Raji (cell line): ENCODE results near the gene GKN2.

ENCODE experiments used
- POLR2A ChIP-seq: IDR thresholded peaks from 2 replicates; pipeline ENCODE4 v1.6.1; 2011; ENCODE audit warnings: low read depth, low read length, control low read depth; ENCODE audit not compliant: insufficient read depth

Gene GKN2

DNA sequence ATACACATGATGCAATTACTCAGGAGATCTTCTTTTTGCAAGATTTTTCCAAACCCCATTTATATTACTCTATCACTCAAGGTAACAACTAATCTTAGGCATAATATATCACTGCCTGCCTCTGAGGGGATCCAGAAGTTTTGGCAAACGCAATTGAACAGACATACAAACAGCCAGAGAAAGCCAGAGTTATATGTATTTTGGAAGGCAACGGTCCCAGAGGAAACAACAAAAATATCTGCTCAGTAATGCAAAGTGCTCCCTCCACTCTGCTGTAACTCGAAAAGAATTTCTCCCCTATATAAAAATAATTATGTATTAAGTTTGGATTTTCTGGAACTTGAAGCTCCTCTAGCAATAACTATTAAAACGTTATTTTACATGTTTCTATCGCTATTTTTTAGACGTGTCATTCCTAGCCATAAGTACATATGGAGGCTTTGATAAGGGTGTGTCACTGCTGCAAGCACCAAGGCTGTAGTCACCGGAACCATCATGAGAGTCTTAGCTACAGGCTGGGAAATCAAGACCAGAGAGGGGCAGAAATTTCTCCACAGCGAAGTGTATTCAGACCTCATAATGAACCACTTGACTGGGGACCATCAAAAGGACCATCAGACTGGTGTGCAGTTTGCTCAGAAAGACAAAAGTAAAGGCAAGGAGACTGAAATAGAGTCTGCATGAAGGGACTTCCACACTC lies 18.0 kb upstream of the GKN2 start:
- TF ChIP-seq POLR2A = no peak

DNA sequence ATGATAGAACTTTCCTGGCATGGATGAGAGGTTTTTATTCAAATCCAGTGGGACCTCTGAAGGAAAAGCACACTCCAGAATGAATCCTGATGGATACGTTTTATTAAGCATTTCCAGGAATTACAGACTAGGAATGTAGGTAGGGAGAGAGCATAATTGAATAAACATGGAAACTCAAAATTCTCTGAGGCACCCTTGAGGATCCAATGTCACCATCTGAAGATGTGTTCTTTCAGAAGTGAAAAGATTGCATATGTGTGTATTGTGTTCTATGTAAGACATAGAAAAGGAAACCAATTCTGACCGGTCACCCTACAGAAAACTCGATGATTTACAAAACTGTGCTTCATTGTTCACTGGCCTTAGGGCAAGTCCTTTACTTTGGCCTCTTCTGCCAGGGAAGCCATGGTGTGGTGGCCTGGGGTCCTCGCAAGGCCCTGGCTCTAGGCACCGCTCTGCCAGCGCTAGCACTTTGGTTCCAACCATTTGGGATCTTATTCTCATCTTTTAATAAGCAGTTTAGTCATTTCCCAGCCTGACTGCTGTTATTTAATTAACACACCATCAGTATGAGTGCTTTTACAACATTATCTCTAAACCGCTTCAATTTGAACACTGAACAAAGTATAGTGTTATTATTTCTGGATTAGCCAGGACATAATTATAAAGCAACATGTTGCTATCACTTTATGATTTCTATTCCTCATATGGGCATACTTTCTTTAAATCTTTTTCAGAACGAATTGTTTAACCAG lies 17.2 kb upstream of the GKN2 start:
- no peak for TF ChIP-seq POLR2A

GRCh38 chr2:68968221-68968620 lies 15.5 kb upstream of the GKN2 start:
- TF ChIP-seq POLR2A = no peak

- TF ChIP-seq POLR2A = no peak
Observed at GRCh38 chr2:68964282-68964681, 11.6 kb upstream of the GKN2 start.

- TF ChIP-seq POLR2A = no peak
Observed at GRCh38 chr2:68961380-68961779, 8.7 kb upstream of the GKN2 start.

DNA sequence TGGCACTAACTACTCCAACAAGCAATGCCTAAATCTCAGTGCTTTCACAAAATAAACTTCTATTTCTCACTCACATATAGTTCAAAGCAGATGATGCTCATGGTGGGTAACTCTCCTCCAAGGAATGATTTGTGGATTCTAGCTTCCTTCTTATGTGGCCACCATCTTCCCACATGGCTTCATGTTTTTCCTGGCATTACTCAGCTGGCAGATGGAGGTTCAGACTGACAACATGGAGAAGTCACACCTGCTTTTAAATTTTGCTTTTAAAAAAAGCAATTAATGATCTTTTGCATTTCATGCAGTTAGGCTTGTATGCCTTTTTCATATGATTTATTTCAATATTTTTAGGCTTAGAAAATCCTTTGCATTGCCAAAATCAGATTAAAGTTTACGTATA lies 6.3 kb upstream of the GKN2 start:
- TF ChIP-seq POLR2A = no peak

DNA sequence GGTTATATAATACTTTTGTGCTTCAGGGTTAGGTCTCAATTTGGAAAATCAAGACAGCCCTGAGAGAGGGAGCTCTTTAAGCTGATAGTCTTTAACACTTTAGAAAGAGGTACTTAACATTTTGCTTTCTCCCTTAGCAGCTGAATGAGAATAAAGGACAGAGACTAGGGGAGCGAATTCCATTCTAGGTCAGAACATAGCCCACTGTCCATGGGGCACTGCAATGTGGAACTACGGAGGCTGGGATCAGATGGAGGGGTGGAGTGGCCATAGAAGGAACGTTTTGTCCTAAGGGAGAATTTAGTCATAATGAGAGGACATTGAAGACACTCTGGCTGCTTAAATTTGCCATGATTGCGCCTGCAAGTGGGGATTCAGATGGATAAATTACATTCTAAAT lies 794 bp downstream of the GKN2 start:
- TF ChIP-seq POLR2A = no peak

GRCh38 chr2:68948710-68949109 lies 4.0 kb downstream of the GKN2 start:
- no peak for TF ChIP-seq POLR2A

- TF ChIP-seq POLR2A = no peak
Observed at GRCh38 chr2:68946117-68946516, 6.6 kb downstream of the GKN2 start.

GRCh38 chr2:68943581-68944568 lies 8.8 kb downstream of the GKN2 start:
- no peak for TF ChIP-seq POLR2A

DNA sequence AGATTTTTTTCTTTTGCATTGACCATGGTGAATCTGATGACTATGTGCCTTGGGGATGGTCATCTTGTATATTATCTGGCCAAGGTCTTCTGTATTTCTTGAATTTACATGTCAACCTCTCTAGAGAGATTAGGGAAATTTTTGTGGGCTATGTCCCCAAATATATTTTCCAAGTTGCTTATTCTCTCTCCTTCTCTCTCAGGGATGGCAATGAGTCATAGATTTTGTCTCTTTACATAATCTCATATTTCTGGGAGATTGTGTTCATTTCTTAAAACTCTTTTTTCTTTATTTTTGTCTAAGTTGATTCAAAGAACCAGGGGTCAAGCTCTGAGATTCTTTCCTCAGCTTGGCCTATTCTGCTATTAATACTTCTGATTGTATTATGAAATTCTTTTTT lies 9.9 kb downstream of the GKN2 start:
- no peak for TF ChIP-seq POLR2A

GRCh38 chr2:68940369-68940768 lies 12.3 kb downstream of the GKN2 start:
- TF ChIP-seq POLR2A = no peak

DNA sequence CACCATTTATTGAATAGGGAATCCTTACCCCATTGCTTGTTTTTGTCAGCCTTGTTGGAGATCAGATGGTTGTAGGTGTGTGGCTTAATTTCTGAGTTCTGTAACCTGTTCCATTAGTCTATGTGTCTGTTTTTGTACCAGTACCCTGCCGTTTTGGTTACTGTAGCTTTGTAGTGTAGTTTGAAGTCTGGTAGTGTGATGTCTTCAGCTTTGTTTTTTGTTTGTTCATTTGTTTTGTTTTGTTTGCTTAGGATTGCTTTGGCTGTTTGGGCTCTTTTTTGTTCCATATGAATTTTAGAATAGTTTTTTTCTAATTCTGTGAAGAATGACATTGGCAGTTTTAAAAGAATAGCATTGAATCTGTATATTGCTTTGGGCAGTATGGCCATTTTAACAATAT lies 12.7 kb downstream of the GKN2 start:
- TF ChIP-seq POLR2A = no peak

DNA sequence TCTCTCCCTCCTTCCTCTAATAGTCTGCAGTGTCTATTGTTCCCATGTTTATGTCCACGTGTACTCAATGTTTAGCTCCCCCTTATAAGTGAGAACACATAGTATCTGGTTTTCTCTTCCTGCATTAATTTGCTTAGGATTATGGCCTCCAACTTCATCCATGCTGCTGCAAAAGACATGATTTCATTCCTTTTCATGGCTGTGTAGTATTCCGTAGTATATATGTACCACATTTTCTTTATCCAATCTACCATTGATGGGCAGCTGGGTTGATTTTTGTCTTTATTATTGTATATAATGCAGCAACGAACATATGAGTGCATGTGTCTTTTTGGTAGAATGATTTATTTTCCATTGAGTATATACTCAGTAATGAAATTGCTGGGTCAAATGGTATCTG lies 13.8 kb downstream of the GKN2 start:
- no peak for TF ChIP-seq POLR2A

- TF ChIP-seq POLR2A = no peak
Observed at GRCh38 chr2:68937346-68938055, 15.2 kb downstream of the GKN2 start.
